Measurements from ENCODE around the gene MEMO1. TPM values are rescaled to one million over a fixed set of nuclear protein-coding genes. Genes with fewer than 3 reads are reported as not detected.

MEMO1 gene
- total and polyA plus RNA-seq, 9 of the 15 experiments (the other 6 are each of a cell fraction or from before 2014, with no cell fraction given) = 22.1 to 87.7 (median 61.2) TPM

GRCh38 chr2:31935370-31935769 is 75.4 kb downstream of the MEMO1 start:
- peaks cover 56% of the 10 kb centered on the region for H3K79me2 ChIP-seq (ENCODE audit: control insufficient read depth, insufficient read depth, low read length)
- no TSS peak for BruUV-seq (replicated peaks)
- DNase-seq (ENCODE audit: extremely low read depth in 1 of 4, low spot score in 3 of 4) (no peak), ATAC-seq (no peak), FAIRE-seq (no peak)
- 66% methylated on average over 4 of the region's 4 CpGs for WGBS (ENCODE audit: insufficient coverage, low coverage, missing lambda C conversion rate)
- H3K27ac ChIP-seq (ENCODE audit: extremely low read depth, low read depth, low read length) = no peak overlapping the region
- no peak overlapping the region for H2AFZ ChIP-seq (ENCODE audit: low read depth, low read length)
- ChIA-PET POLR2A (interaction anchor here (1.5 kb wide), 1 partner anchor 14 kb away, joined by 3 read pairs; no protein-coding TSS in a partner anchor), CTCF (ENCODE audit: low intra/inter-chr PET ratio) (no interaction called here)
- H4K20me1 ChIP-seq (replicated peaks; ENCODE audit: control insufficient read depth, insufficient read depth, low read length) = no peaks in the 10 kb centered on the region
- no peak overlapping the region for H3K9ac ChIP-seq (ENCODE audit: insufficient read depth in 1 of 2, low read depth in 2 of 2, low read length in 2 of 2)
- in situ Hi-C loops (cut with MboI) = no loop called here
- H3K4me2 ChIP-seq (ENCODE audit: insufficient read depth, low read length) = no peak overlapping the region
- intact Hi-C loops (cut with micrococcal nuclease) = no loop called here
- H3K27me3 ChIP-seq (ENCODE audit: control insufficient read depth in 2 of 2, insufficient read depth in 2 of 2, low read length in 2 of 2) = no peaks in the 10 kb centered on the region
- TF ChIP-seq ZNF699 (CRISPR knock-in tag; IDR thresholded peaks at IDR 0.05; ENCODE audit: insufficient replicate concordance) = no peak
- no peaks in the 10 kb centered on the region for H3K9me1 ChIP-seq (ENCODE audit: control insufficient read depth, insufficient read depth, low read length)
- H3K9me3 ChIP-seq (replicated peaks; ENCODE audit: control insufficient read depth, insufficient read depth, low read depth, low read length) = no peaks in the 10 kb centered on the region
- H3K4me1 ChIP-seq (replicated peaks in 1 of 2; ENCODE audit: control insufficient read depth in 2 of 2, insufficient read depth in 2 of 2, low read length in 2 of 2) = no peaks in the 10 kb centered on the region
- H3K36me3 ChIP-seq (ENCODE audit: control insufficient read depth, insufficient read depth, low read length) = peaks cover 6% of the 10 kb centered on the region; the same call in 2 of the 3 replicates
- H3K4me3 ChIP-seq = no peak overlapping the region

- 0 out of 3 replicates have a peak, but pooled peaks have one; percentile 26 for ATAC-seq
- CTCF ChIA-PET (ENCODE audit: low intra/inter-chr PET ratio) = no interaction called here
- no peak overlapping the region for H3K4me2 ChIP-seq (ENCODE audit: insufficient read depth, low read length)
- peaks cover 11% of the 10 kb centered on the region; the same call in 2 of the 3 replicates for H3K36me3 ChIP-seq (ENCODE audit: control insufficient read depth, insufficient read depth, low read length)
- H3K4me3 ChIP-seq = no peak overlapping the region
- no peaks in the 10 kb centered on the region for H3K27me3 ChIP-seq (ENCODE audit: control insufficient read depth in 2 of 2, insufficient read depth in 2 of 2, low read length in 2 of 2)
- H3K27ac ChIP-seq (ENCODE audit: extremely low read depth, low read depth, low read length) = no peak overlapping the region
- WGBS (ENCODE audit: insufficient coverage, low coverage, missing lambda C conversion rate) = 96% methylated on average over 2 of the region's 4 CpGs
- DNase-seq (ENCODE audit: extremely low read depth in 1 of 4, low spot score in 3 of 4) = no peak
- POLR2A ChIA-PET = no interaction called here
- peaks cover 48% of the 10 kb centered on the region for H3K79me2 ChIP-seq (ENCODE audit: control insufficient read depth, insufficient read depth, low read length)
- no peak for FAIRE-seq
- H3K9ac ChIP-seq (ENCODE audit: insufficient read depth in 1 of 2, low read depth in 2 of 2, low read length in 2 of 2) = no peak overlapping the region
- no peaks in the 10 kb centered on the region for H3K9me1 ChIP-seq (ENCODE audit: control insufficient read depth, insufficient read depth, low read length)
- H4K20me1 ChIP-seq (replicated peaks; ENCODE audit: control insufficient read depth, insufficient read depth, low read length) = no peaks in the 10 kb centered on the region
- no peak overlapping the region for H2AFZ ChIP-seq (ENCODE audit: low read depth, low read length)
- intact Hi-C loops (cut with micrococcal nuclease) (no loop called here), in situ Hi-C loops (cut with MboI) (no loop called here)
- no peaks in the 10 kb centered on the region for H3K9me3 ChIP-seq (replicated peaks; ENCODE audit: control insufficient read depth, insufficient read depth, low read depth, low read length)
- H3K4me1 ChIP-seq (replicated peaks in 1 of 2; ENCODE audit: control insufficient read depth in 2 of 2, insufficient read depth in 2 of 2, low read length in 2 of 2) = no peaks in the 10 kb centered on the region
- no TSS peak for BruUV-seq (replicated peaks)
- TF ChIP-seq ARID3B (CRISPR knock-in tag; IDR thresholded peaks at IDR 0.05; ENCODE audit: borderline replicate concordance) (no peak), ZMIZ1 (IDR thresholded peaks at IDR 0.05; ENCODE audit: low read depth in 2 of 2, low read length in 2 of 2) (no peak), MTA1 (IDR thresholded peaks at IDR 0.05; ENCODE audit: borderline replicate concordance) (no peak), SNIP1 (IDR thresholded peaks at IDR 0.05; ENCODE audit: low read depth) (no peak), ZNF77 (CRISPR knock-in tag; IDR thresholded peaks at IDR 0.05) (no peak), RAD51 (IDR thresholded peaks at IDR 0.05; ENCODE audit: borderline replicate concordance, low read depth) (no peak), MAZ (CRISPR knock-in tag; conservative IDR thresholded peaks at IDR 0.05 in 1 of 2, IDR thresholded peaks at IDR 0.05 in 1 of 2) (no peak), FOXJ3 (CRISPR knock-in tag; IDR thresholded peaks at IDR 0.05) (no peak), ATF1 (CRISPR knock-in tag; IDR thresholded peaks at IDR 0.05) (no peak), ATF1 (tag; IDR thresholded peaks at IDR 0.05) (no peak)
Observed at GRCh38 chr2:31933066-31933465, 77.7 kb downstream of the MEMO1 start.
